ENCODE data around the gene E4F1.

The E4F1 gene

DNA sequence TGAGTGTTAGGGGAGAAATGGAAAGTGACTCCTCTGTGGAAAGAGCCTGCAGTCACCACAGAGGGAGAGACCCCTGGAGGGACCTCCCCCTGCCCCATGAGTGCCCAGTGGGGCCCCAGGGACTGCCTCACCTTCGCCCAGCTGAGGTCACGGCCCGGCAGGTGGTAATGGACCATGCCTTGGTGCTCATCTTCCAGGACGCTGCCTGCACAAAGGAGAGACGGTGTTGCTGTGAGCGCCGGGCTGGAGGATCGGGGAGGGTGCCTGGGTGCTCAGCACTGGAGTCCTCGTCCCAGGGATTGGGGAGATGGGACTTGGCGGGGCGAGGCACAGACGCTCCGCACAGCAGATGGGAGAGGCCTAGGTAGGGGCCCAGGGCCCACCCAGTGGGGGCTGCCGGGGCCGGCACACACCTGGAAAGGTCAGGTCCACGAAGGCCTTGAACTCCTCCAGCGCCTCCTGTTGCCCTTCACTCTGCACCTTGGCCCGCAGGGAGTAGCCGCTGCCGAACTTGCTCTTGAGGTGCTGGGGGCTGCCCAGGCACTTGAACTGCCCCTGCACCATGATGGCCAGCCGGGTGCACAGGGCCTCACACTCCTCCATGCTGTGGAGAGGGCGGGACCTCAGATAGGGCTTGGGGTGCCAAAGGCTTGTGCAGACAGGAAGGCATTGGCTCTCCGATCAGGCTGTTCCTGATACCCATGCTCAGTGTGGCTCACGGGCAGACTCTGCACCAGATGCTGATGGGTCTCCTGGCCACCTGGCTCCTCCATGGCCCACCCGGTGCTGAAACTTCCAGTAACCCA, 54.3 kb downstream of the E4F1 start:
- TF ChIP-seq, protein P1, sequence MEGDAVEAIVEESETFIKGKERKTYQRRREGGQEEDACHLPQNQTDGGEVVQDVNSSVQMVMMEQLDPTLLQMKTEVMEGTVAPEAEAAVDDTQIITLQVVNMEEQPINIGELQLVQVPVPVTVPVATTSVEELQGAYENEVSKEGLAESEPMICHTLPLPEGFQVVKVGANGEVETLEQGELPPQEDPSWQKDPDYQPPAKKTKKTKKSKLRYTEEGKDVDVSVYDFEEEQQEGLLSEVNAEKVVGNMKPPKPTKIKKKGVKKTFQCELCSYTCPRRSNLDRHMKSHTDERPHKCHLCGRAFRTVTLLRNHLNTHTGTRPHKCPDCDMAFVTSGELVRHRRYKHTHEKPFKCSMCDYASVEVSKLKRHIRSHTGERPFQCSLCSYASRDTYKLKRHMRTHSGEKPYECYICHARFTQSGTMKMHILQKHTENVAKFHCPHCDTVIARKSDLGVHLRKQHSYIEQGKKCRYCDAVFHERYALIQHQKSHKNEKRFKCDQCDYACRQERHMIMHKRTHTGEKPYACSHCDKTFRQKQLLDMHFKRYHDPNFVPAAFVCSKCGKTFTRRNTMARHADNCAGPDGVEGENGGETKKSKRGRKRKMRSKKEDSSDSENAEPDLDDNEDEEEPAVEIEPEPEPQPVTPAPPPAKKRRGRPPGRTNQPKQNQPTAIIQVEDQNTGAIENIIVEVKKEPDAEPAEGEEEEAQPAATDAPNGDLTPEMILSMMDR (IDR thresholded peaks at IDR 0.05; ENCODE audit: control insufficient read depth, extremely low read depth, insufficient read depth) = no peak
- no peak overlapping the region for H3K4me3 ChIP-seq (ENCODE audit: low read depth, low read length)
- no peak for DNase-seq (ENCODE audit: low read depth)

DNA sequence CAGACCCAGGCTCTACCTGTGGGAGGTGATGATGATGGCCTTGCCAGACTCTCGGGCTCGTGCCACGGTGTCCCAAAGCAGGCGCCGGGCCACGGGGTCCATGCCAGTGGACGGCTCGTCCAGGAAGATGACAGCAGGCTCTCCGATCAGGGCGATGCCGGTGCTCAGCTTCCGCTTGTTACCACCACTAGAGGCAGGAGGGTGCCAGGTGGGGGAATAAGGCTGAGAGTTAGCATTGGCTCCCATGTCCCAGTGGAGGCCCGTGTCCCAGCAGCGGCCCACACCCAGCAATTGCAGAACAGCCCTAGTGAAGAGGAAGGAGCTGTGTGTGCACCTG, 54.8 kb downstream of the E4F1 start:
- DNase-seq (ENCODE audit: low read depth) = no peak
- TF ChIP-seq, protein P1 (IDR thresholded peaks at IDR 0.05; ENCODE audit: control insufficient read depth, extremely low read depth, insufficient read depth) = no peak
- H3K4me3 ChIP-seq (ENCODE audit: low read depth, low read length) = no peak overlapping the region

DNA sequence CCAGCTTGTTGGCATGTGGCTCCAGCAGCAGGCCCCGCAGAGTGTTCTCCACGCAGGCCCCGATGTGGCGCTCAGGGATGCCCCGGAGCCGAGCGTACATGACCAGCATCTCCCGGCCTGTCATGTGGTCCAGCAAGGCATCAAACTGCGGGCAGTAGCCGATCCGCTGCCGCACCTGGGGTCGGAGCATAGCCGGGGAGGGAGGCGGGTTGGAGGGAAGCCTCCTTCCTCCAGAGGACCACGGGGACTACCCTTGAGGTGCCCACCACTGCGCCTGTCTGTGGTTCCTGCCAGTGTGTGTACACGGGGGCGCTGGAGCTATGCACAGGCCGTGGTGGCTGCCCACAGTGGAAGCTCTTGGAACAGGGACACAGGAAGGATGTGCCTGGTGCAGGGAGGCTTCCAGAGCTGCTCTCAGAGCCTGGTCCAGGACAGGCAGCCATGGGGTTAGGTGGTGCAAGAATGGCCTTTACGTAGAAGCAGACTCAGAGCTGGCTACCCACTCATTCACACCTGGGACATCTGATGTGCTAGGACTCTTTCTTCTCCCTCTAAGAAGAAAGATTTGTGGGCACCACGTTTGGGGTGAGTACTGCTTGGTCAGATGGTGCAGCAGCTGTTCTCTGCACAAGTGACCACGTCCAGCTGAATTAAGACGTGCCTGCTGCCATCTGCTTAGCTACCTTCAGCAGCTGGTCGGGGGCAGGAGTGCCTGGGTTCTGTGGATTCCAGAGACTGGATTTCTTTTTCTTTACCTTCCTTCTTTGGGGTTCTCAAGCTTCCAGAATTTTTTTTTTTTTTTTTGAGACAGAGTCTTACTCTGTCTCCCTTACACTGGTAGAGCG, 55.8 kb downstream of the E4F1 start:
- H3K4me3 ChIP-seq (ENCODE audit: low read depth, low read length) = no peak overlapping the region
- DNase-seq (ENCODE audit: low read depth) = no peak
- TF ChIP-seq, protein P1 (IDR thresholded peaks at IDR 0.05; ENCODE audit: control insufficient read depth, extremely low read depth, insufficient read depth) = no peak

DNA sequence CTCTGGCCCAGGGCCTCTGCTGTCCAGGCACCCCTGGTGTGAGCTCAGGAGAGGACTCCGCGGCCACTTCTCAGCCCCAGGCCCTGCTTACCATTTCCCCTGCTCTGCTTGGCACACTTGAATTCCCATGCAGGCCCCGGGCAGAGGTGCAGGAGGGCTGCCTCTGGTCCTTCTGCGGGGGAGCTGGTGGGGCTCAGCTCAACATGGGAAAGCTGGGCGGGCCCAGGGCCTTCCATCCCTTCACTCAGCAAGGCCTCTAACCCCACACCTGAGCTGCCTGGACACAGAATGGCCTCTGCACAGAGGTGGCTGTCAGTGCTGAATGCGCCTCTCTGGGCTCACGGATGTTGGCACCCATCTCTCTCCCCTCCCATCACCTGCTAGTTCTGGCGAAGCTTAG, 57.1 kb downstream of the E4F1 start:
- no peak for DNase-seq (ENCODE audit: low read depth)
- TF ChIP-seq, protein P1 (IDR thresholded peaks at IDR 0.05; ENCODE audit: control insufficient read depth, extremely low read depth, insufficient read depth) = no peak
- H3K4me3 ChIP-seq (ENCODE audit: low read depth, low read length) = no peak overlapping the region

DNA sequence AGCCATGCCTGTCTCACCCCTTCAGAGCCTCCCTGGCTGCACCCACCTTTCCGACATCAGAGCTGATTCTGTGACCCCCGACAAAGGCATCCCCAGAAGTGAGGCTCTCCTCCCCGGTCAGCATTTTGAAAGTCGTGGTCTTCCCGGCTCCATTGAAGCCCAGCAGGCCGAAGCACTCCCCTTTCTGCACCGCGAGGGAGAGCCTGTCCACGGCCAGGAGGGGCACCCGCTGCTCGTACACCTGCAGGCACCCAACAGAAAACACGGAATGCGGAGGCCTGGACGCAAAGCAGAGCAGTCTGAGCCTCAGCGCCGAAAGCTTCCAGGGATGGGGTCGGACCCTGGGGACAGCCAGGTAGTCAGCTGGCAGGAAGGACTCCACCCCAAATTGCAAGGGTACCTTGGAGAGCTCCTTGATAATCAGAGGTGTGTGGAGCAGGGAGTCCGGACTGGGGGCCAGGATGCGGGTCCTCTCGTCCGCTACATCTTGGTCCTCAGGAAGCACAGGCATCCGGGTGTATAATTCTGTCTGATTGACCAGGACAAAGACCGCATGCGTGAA, 57.7 kb downstream of the E4F1 start:
- TF ChIP-seq, protein P1 (IDR thresholded peaks at IDR 0.05; ENCODE audit: control insufficient read depth, extremely low read depth, insufficient read depth) = no peak
- DNase-seq (ENCODE audit: low read depth) = no peak
- H3K4me3 ChIP-seq (ENCODE audit: low read depth, low read length) = no peak overlapping the region

DNA sequence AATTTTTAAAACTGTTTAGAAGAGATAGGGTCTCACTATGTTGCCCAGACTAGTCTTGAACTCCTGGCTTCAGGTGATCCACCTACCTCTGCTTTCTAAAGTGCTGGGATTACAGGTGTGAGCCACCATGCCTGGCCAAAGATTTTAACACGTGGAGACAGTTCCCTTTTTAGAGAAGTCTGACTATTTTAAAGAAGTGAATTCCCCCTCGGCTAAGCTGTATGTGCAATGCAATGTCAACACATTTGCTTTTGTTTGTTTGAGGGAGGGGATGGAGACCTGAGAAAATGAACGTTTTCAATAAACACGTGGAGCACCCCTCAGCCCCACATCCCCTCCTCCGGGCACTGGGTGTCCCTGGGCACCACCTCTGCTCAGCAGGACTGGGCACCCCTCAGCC, 58.9 kb downstream of the E4F1 start:
- TF ChIP-seq, protein P1 (IDR thresholded peaks at IDR 0.05; ENCODE audit: control insufficient read depth, extremely low read depth, insufficient read depth) = no peak
- no peak for DNase-seq (ENCODE audit: low read depth)
- no peak overlapping the region for H3K4me3 ChIP-seq (ENCODE audit: low read depth, low read length)

All from LNCaP clone FGC (cell line).